Measurements from ENCODE around the gene SYNC.
A peak's percentile ranks its signal among the peaks of the same experiment; 100 is the strongest.
"Not testable (repeated sequence)": the region's sequence is repeated elsewhere in the genome, so short reads cannot be mapped to it uniquely, and the experiment has no call there.

The SYNC gene

GRCh38 chr1:32696041-32696440 is 6.5 kb downstream of the SYNC start:
- H3K4me3 ChIP-seq (ENCODE audit: low read depth, low read length): no peak overlapping the region
- DNase-seq (ENCODE audit: low read depth): no peak

- H3K4me3 ChIP-seq (ENCODE audit: low read depth, low read length): no peak overlapping the region
- DNase-seq (ENCODE audit: low read depth): no peak
These were observed 7.3 kb downstream of the SYNC start for GRCh38 chr1:32695098-32695904.

- DNase-seq (ENCODE audit: low read depth): no peak
- no peak overlapping the region for H3K4me3 ChIP-seq (ENCODE audit: low read depth, low read length)
These were observed 9.0 kb downstream of the SYNC start for GRCh38 chr1:32693455-32694174.

- H3K4me3 ChIP-seq (ENCODE audit: low read depth, low read length): no peak overlapping the region
- DNase-seq (ENCODE audit: low read depth): no peak
These were observed 16.2 kb downstream of the SYNC start for GRCh38 chr1:32686387-32686786.

- no peak overlapping the region for H3K4me3 ChIP-seq (ENCODE audit: low read depth, low read length)
- DNase-seq (ENCODE audit: low read depth): no peak
These were observed 17.1 kb downstream of the SYNC start for GRCh38 chr1:32685498-32685897.

GRCh38 chr1:32684167-32684811 is 18.3 kb downstream of the SYNC start:
- H3K4me3 ChIP-seq (ENCODE audit: low read depth, low read length): no peak overlapping the region
- DNase-seq (ENCODE audit: low read depth): peak; percentile 51

GRCh38 chr1:32683397-32683796 is 19.2 kb downstream of the SYNC start:
- no peak for DNase-seq (ENCODE audit: low read depth)
- H3K4me3 ChIP-seq (ENCODE audit: low read depth, low read length): no peak overlapping the region

GRCh38 chr1:32681999-32682398 is 20.6 kb downstream of the SYNC start:
- DNase-seq (ENCODE audit: low read depth): no peak
- no peak overlapping the region for H3K4me3 ChIP-seq (ENCODE audit: low read depth, low read length)

GRCh38 chr1:32681509-32681908 is 21.1 kb downstream of the SYNC start:
- DNase-seq (ENCODE audit: low read depth): no peak
- H3K4me3 ChIP-seq (ENCODE audit: low read depth, low read length): no peak overlapping the region

- H3K4me3 ChIP-seq (ENCODE audit: low read depth, low read length): no peak overlapping the region
- DNase-seq (ENCODE audit: low read depth): no peak
These were observed 21.9 kb downstream of the SYNC start for GRCh38 chr1:32680642-32681041.

- DNase-seq (ENCODE audit: low read depth); H3K4me3 ChIP-seq (ENCODE audit: low read depth, low read length): not testable (repeated sequence)
These were observed 22.6 kb downstream of the SYNC start for GRCh38 chr1:32679993-32680392.

GRCh38 chr1:32676945-32677344 is 25.6 kb downstream of the SYNC start:
- H3K4me3 ChIP-seq (ENCODE audit: low read depth, low read length): no peak overlapping the region
- no peak for DNase-seq (ENCODE audit: low read depth)

GRCh38 chr1:32668716-32669115 is 33.9 kb downstream of the SYNC start:
- not testable (repeated sequence) for DNase-seq (ENCODE audit: low read depth); H3K4me3 ChIP-seq (ENCODE audit: low read depth, low read length)

- H3K4me3 ChIP-seq (ENCODE audit: low read depth, low read length): no peak overlapping the region
- no peak for DNase-seq (ENCODE audit: low read depth)
These were observed 35.5 kb downstream of the SYNC start for GRCh38 chr1:32666901-32667566.

- no peak overlapping the region for H3K4me3 ChIP-seq (ENCODE audit: low read depth, low read length)
- no peak for DNase-seq (ENCODE audit: low read depth)
These were observed 36.7 kb downstream of the SYNC start for GRCh38 chr1:32665915-32666314.

GRCh38 chr1:32659581-32659980 is 43.0 kb downstream of the SYNC start:
- no peak for DNase-seq (ENCODE audit: low read depth)
- H3K4me3 ChIP-seq (ENCODE audit: low read depth, low read length): no peak overlapping the region

- peak overlapping the region; percentile 84 for H3K4me3 ChIP-seq (ENCODE audit: low read depth, low read length)
- DNase-seq (ENCODE audit: low read depth): no peak
These were observed 50.2 kb downstream of the SYNC start for GRCh38 chr1:32652244-32652962.

- peak overlapping the region; percentile 84 for H3K4me3 ChIP-seq (ENCODE audit: low read depth, low read length)
- DNase-seq (ENCODE audit: low read depth): peak; percentile 4
These were observed 51.0 kb downstream of the SYNC start for GRCh38 chr1:32651461-32652073.

Data from skeletal muscle cell (primary cell).